H1 (cell line): ENCODE data around the gene PARD6A. TPM values are rescaled to one million over a fixed set of nuclear protein-coding genes. Genes with fewer than 3 reads are reported as not detected.

ENCODE experiments used
- CTCF ChIA-PET: fragments of 300-600 bp; sonication (Branson Sonifier 250); formaldehyde crosslinking; loops from one replicate; lab custom pipeline; 2021; ENCODE audit not compliant: partially characterized antibody; lab: Charles Lee
- POLR2A ChIA-PET: fragments of 300-600 bp; sonication (Branson Sonifier 250); formaldehyde crosslinking; loops from one replicate; lab custom pipeline; 2021; ENCODE audit warnings: inconsistent platforms; ENCODE audit not compliant: partially characterized antibody; lab: Charles Lee
- DNase-seq, 2 experiments: peaks; one replicate each; pipeline versions ENCODE4 v3.0.0 to v3.0.0-alpha.2; 2010 to 2022; ENCODE audit warnings: low spot score in 2 of 2, low read depth in 1 of 2, mixed read lengths in 1 of 2
- FAIRE-seq: peaks from 2 replicates; lab custom pipeline; 2011; peaks lifted over from hg19 to GRCh38; lab: Jason Lieb, UNC
- H2AFZ ChIP-seq: 2 replicates; pipeline ENCODE4 v1.8.1; 2012; ENCODE audit warnings: low read length, inconsistent platforms
- H2AK5ac ChIP-seq: 2 replicates; pipeline ENCODE4 v1.6.1; 2013; ENCODE audit warnings: low read depth, low read length
- H2BK120ac ChIP-seq: replicated peaks from 2 replicates; pipeline ENCODE3; 2013; ENCODE audit warnings: low read depth, low read length, inconsistent platforms
- H2BK12ac ChIP-seq: 2 replicates; pipeline ENCODE4 v1.6.1; 2013; ENCODE audit warnings: low read depth, low read length
- H2BK15ac ChIP-seq: 2 replicates; pipeline ENCODE4 v1.6.1; 2013; ENCODE audit warnings: low read length
- H2BK20ac ChIP-seq: 2 replicates; pipeline ENCODE4 v1.6.1; 2013; ENCODE audit warnings: low read length
- H2BK5ac ChIP-seq: 2 replicates; pipeline ENCODE4 v1.6.1; 2013; ENCODE audit warnings: low read depth, low read length
- H3K14ac ChIP-seq: 2 replicates; pipeline ENCODE4 v1.6.1; 2013; ENCODE audit warnings: inconsistent platforms; ENCODE audit not compliant: insufficient read length
- H3K18ac ChIP-seq: 2 replicates; pipeline ENCODE4 v1.6.1; 2013; ENCODE audit warnings: low read length; ENCODE audit errors: extremely low read depth
- H3K23ac ChIP-seq: 2 replicates; pipeline ENCODE4 v1.6.1; 2013; ENCODE audit warnings: inconsistent platforms; ENCODE audit not compliant: insufficient read length
- H3K23me2 ChIP-seq: 2 replicates; pipeline ENCODE4 v1.6.1; 2013; ENCODE audit warnings: low read depth, low read length
- H3K27ac ChIP-seq: 2 replicates; pipeline ENCODE4 v1.6.1; 2011; ENCODE audit warnings: low read depth, low read length, inconsistent platforms
- H3K27me3 ChIP-seq, 4 experiments: replicated peaks in 1 of 4; 1 replicate in 1 of 4; 2 replicates in 3 of 4; pipeline versions ENCODE4 v1.6.1 to v1.8.1; 2011 to 2013; ENCODE audit warnings: low read length in 3 of 4, mild to moderate bottlenecking in 3 of 4, inconsistent platforms in 2 of 4, mixed read lengths in 2 of 4, moderate library complexity in 1 of 4; ENCODE audit not compliant: control insufficient read depth in 3 of 4, insufficient read depth in 3 of 4; ENCODE audit errors: extremely low read depth in 1 of 4
- H3K36me3 ChIP-seq, 4 experiments: 2 replicates each; pipeline versions ENCODE4 v1.6.1 to v1.8.1; 2011 to 2013; ENCODE audit warnings: mild to moderate bottlenecking in 4 of 4, low read length in 3 of 4, moderate library complexity in 2 of 4, control low read depth in 1 of 4, inconsistent platforms in 1 of 4; ENCODE audit not compliant: insufficient read depth in 4 of 4, control insufficient read depth in 2 of 4
- H3K4ac ChIP-seq: replicated peaks from 2 replicates; pipeline ENCODE3; 2013; ENCODE audit warnings: low read length, low read depth, mixed read lengths, inconsistent platforms; ENCODE audit not compliant: insufficient read length
- H3K4me1 ChIP-seq, 4 experiments: replicated peaks in 1 of 4; 1 replicate in 1 of 4; 2 replicates in 3 of 4; pipeline versions ENCODE4 v1.6.1 to v1.8.1; 2011 to 2013; ENCODE audit warnings: low read length in 3 of 4, inconsistent platforms in 2 of 4, mixed read lengths in 1 of 4; ENCODE audit not compliant: insufficient read depth in 4 of 4, control insufficient read depth in 3 of 4
- H3K4me2 ChIP-seq, 2 experiments: 2 replicates each; pipeline versions ENCODE4 v1.6.1 to v1.8.1; 2011 to 2013; ENCODE audit warnings: low read depth in 2 of 2, low read length in 2 of 2, control low read depth in 1 of 2, inconsistent platforms in 1 of 2, mild to moderate bottlenecking in 1 of 2; ENCODE audit not compliant: insufficient read depth in 1 of 2
- H3K4me3 ChIP-seq, 4 experiments: fragments of 200-600, 300-600 bp in 1 of 4; sonication (generic), shearing (Covaris generic), sonication (Bioruptor Twin) in 1 of 4; 2 replicates each; pipeline versions ENCODE4 v1.5.1 to v1.8.1; 2011 to 2016; ENCODE audit warnings: low read length in 4 of 4, low read depth in 3 of 4, control low read depth in 2 of 4, inconsistent platforms in 2 of 4, mild to moderate bottlenecking in 2 of 4, mixed read lengths in 1 of 4, moderate library complexity in 1 of 4; ENCODE audit not compliant: insufficient read depth in 2 of 4; ENCODE audit errors: extremely low read depth in 1 of 4
- H3K56ac ChIP-seq: replicated peaks from 2 replicates; pipeline ENCODE3; 2013; ENCODE audit warnings: low read depth, mild to moderate bottlenecking, mixed read lengths, low read length, inconsistent platforms; ENCODE audit not compliant: insufficient read length
- H3K79me1 ChIP-seq: 2 replicates; pipeline ENCODE4 v1.6.1; 2013; ENCODE audit warnings: low read depth, low read length, control low read depth
- H3K79me2 ChIP-seq, 2 experiments: 2 replicates each; pipeline versions ENCODE4 v1.6.1 to v1.8.1; 2012 to 2013; ENCODE audit warnings: low read length in 2 of 2, mild to moderate bottlenecking in 2 of 2, inconsistent platforms in 1 of 2; ENCODE audit not compliant: insufficient read depth in 2 of 2, control insufficient read depth in 1 of 2
- H3K9ac ChIP-seq, 4 experiments: replicated peaks in 1 of 4; 1 replicate in 1 of 4; 2 replicates in 3 of 4; pipeline versions ENCODE4 v1.6.1 to v1.8.1; 2011 to 2013; ENCODE audit warnings: low read depth in 3 of 4, low read length in 3 of 4, control low read depth in 2 of 4, mild to moderate bottlenecking in 2 of 4, moderate library complexity in 2 of 4, inconsistent platforms in 1 of 4; ENCODE audit errors: extremely low read depth in 1 of 4
- H3K9me3 ChIP-seq, 2 experiments: 2 replicates each; pipeline versions ENCODE4 v1.6.1 to v1.8.1; 2012 to 2013; ENCODE audit warnings: mild to moderate bottlenecking in 2 of 2, moderate library complexity in 2 of 2, control low read depth in 1 of 2, inconsistent platforms in 1 of 2, low read depth in 1 of 2, low read length in 1 of 2, mixed read lengths in 1 of 2; ENCODE audit not compliant: insufficient read depth in 2 of 2
- H4K20me1 ChIP-seq, 2 experiments: replicated peaks in 1 of 2; 2 replicates each; pipeline versions ENCODE3 to v1.8.1; 2011 to 2013; ENCODE audit warnings: inconsistent platforms in 2 of 2, low read length in 2 of 2, mild to moderate bottlenecking in 1 of 2; ENCODE audit not compliant: insufficient read depth in 2 of 2, control insufficient read depth in 1 of 2
- H4K5ac ChIP-seq: 2 replicates; pipeline ENCODE4 v1.6.1; 2013; ENCODE audit warnings: low read length, low read depth, mixed read lengths, inconsistent platforms; ENCODE audit not compliant: insufficient read length
- H4K8ac ChIP-seq: 2 replicates; pipeline ENCODE4 v1.8.0; 2013; ENCODE audit warnings: mild to moderate bottlenecking, moderate library complexity, low read length, inconsistent platforms; ENCODE audit not compliant: insufficient read depth; ENCODE audit errors: extremely low read depth
- H4K91ac ChIP-seq: replicated peaks from 2 replicates; pipeline ENCODE3; 2013; ENCODE audit warnings: low read length, mixed read lengths, inconsistent platforms; ENCODE audit not compliant: insufficient read length
- BRCA1 ChIP-seq: IDR thresholded peaks from 2 replicates; pipeline ENCODE4 v1.6.1; 2012; ENCODE audit warnings: low read depth, low read length, improper control_type of control experiment
- CBX5 ChIP-seq: fragments of 300-800, 300-1000 bp; sonication (generic); IDR thresholded peaks from 2 replicates; pipeline ENCODE4 v1.7.1; 2016; ENCODE audit warnings: antibody characterized with exemption, low read length, low read depth
- CEBPB ChIP-seq: IDR thresholded peaks from 2 replicates; pipeline ENCODE4 v1.6.1; 2012; ENCODE audit warnings: low read depth, low read length
- CHD2 ChIP-seq: IDR thresholded peaks from 2 replicates; pipeline ENCODE4 v1.6.1; 2012; ENCODE audit warnings: low read length, improper control_type of control experiment
- FOSL1 ChIP-seq: IDR thresholded peaks from 2 replicates; pipeline ENCODE4 v1.6.1; 2011; ENCODE audit warnings: mild to moderate bottlenecking, low read depth, low read length, moderate library complexity; ENCODE audit not compliant: insufficient read depth
- POU5F1 ChIP-seq: IDR thresholded peaks from 2 replicates; pipeline ENCODE4 v1.6.1; 2011; ENCODE audit warnings: low read depth, mild to moderate bottlenecking, low read length, moderate library complexity
- RAD21 ChIP-seq, 2 experiments: IDR thresholded peaks in 1 of 2; conservative IDR thresholded peaks in 1 of 2; 2 replicates each; pipeline ENCODE4 v1.6.1; 2011; ENCODE audit warnings: low read depth in 2 of 2, low read length in 2 of 2, improper control_type of control experiment in 1 of 2, inconsistent platforms in 1 of 2, mild to moderate bottlenecking in 1 of 2, moderate library complexity in 1 of 2
- SAP30 ChIP-seq: fragments of 300-600 bp; sonication (generic); IDR thresholded peaks from 2 replicates; pipeline ENCODE4 v1.7.1; 2012; ENCODE audit warnings: low read length, moderate library complexity, mild to moderate bottlenecking, inconsistent platforms; ENCODE audit not compliant: insufficient read depth, insufficient replicate concordance
- SP1 ChIP-seq: IDR thresholded peaks from 2 replicates; pipeline ENCODE4 v1.6.1; 2011; ENCODE audit warnings: low read depth, low read length
- SP2 ChIP-seq: IDR thresholded peaks from 2 replicates; pipeline ENCODE4 v1.6.1; 2012; ENCODE audit warnings: mild to moderate bottlenecking, low read length, inconsistent platforms
- TAF1 ChIP-seq: IDR thresholded peaks from 2 replicates; pipeline ENCODE4 v1.6.1; 2011; ENCODE audit warnings: mild to moderate bottlenecking, low read depth, low read length
- WGBS, 2 experiments: shearing (Covaris generic) in 1 of 2; methylation state at CpG; one replicate each; pipeline versions ENCODE4 v1.1.6 to v1.1.7; 2013 to 2015; ENCODE audit warnings: low lambda C conversion rate in 2 of 2, mixed read lengths in 2 of 2, inconsistent platforms in 1 of 2, low coverage in 1 of 2, missing lambda C conversion rate in 1 of 2; ENCODE audit not compliant: insufficient replicate concordance in 2 of 2, insufficient coverage in 1 of 2, insufficient read length in 1 of 2; ENCODE audit errors: extremely low coverage in 1 of 2, missing lambda C conversion rate in 1 of 2; 5-methylcytosine and 5-hydroxymethylcytosine counted together
- polyA plus RNA-seq, 7 experiments: library from polyadenylated mRNA; depleted of rRNA in 3 of 7; stranded (reverse) in 5 of 7; unstranded in 2 of 7; fragments of >200 nt in 5 of 7; fragments of 200-250 nt in 2 of 7; gene quantifications; 1 replicate in 5 of 7; 2 replicates in 1 of 7; 4 replicates in 1 of 7; pipeline versions ENCODE4 v1.2.1 to v1.2.3, GENCODE V29; 2011 to 2013; ENCODE audit warnings: missing spikeins in 2 of 7, mixed read lengths in 2 of 7
- total RNA-seq: library from RNA; stranded (reverse); fragmentation: NEBNext Ultra II Directional; extraction: Animal tissue kit (Norgen Biotek cat#: 25700); gene quantifications from 2 replicates; pipeline ENCODE4 v1.2.1, GENCODE V29; 2021
- TF ChIP-seq, protein P1 (sequence below): IDR thresholded peaks from 2 replicates; pipeline ENCODE4 v1.6.1; 2012; ENCODE audit warnings: inconsistent platforms

The PARD6A gene
- total and polyA plus RNA-seq, 2 of the 8 experiments (the other 6 are each of a cell fraction or from before 2014, with no cell fraction given): 15.1 to 21.8 TPM

DNA sequence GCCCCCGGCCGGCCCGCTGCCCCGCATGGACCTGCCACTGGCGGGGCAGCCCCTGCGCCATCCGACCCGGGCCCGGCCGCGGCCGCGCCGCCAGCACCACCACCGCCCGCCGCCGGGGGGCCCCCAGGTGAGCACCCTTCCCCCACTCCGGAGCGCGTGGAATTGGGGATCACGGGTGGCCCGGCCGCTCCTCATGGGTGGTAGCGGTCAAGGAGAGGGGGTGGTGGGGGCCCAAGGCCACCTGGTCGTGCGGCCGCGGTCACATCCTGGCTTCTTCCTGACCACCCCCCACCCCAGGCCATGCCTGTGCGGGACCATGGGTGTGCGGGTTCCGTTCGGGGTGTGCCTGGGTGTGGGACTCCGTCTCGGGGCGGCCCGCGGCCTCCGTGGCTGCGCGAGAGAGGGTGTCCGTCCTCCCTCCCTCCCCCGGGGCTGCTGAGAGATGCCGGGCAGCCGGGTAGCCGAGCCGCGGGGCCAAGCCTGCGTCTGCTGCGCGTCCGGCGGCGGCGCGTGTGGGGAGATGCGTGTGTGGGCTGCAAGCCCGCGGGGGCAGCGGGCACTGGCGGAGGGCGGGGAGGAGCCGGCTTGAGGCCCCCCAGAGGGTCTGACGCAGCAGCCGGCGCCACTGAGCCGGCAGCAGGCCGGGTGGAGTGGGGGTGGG, 7.5 kb upstream of the PARD6A start:
- Histone ChIP-seq H2BK15ac (no peak overlapping the region), H4K8ac (no peak overlapping the region), H3K9me3 (no peaks in the 10 kb centered on the region), H3K9ac (no peak overlapping the region; a peak in 2 of 7 replicates), H3K79me2 (no peaks in the 10 kb centered on the region), H3K14ac (no peak overlapping the region), H3K23me2 (peaks cover 5% of the 10 kb centered on the region; the same call in 1 of the 2 replicates), H3K4me3 (peak overlapping the region; percentile 47 to 76 (median 58)), H4K20me1 (peaks cover 5 to 15% of the 10 kb centered on the region in 2 experiments), H2AFZ (no peak overlapping the region), H3K79me1 (no peaks in the 10 kb centered on the region; the same call in 1 of the 2 replicates), H3K4ac (peak overlapping the region; percentile 23), H3K23ac (no peak overlapping the region), H4K91ac (no peak overlapping the region), H3K27me3 (peaks cover 0 to 23% (median 17%) of the 10 kb centered on the region in 4 experiments; a peak in 4 of 7 replicates), H3K27ac (no peak overlapping the region), H2BK12ac (no peak overlapping the region), H4K5ac (no peak overlapping the region), H3K4me1 (peaks cover 0 to 18% (median 5%) of the 10 kb centered on the region in 4 experiments; a peak in 5 of 7 replicates), H2AK5ac (no peak overlapping the region), H3K56ac (no peak overlapping the region), H2BK5ac (no peak overlapping the region), H3K18ac (no peak overlapping the region), H3K4me2 (peak overlapping the region; percentile 64 to 96), H2BK20ac (no peak overlapping the region), H3K36me3 (peaks cover 0 to 4% (median 2%) of the 10 kb centered on the region in 4 experiments; a peak in 1 of 8 replicates), H2BK120ac (no peak overlapping the region)
- WGBS, 2 experiments: 4% methylated on average over 52 of the region's 68 CpGs; no CpG with 5 or more reads in 1 of the 2 experiments
- FAIRE-seq (no peak), DNase-seq (no peak)
- CTCF ChIA-PET: interaction anchor here (0.7 to 18.0 kb wide), 9 partner anchors 9 to 143 kb away, joined by 3 to 202 read pairs (median 4); partner anchors contain the start of genes ACD, C16orf86, ENKD1 and PARD6A
- POLR2A ChIA-PET: interaction anchor here (1.7 kb wide), 1 partner anchor 115 kb away, joined by 4 read pairs; no protein-coding TSS in a partner anchor
- TF ChIP-seq SP1 (no peak), RAD21 (IDR thresholded peaks at IDR 0.05 in 1 of 2, conservative IDR thresholded peaks at IDR 0.05 in 1 of 2; ENCODE audit: low read depth in 2 of 2, low read length in 2 of 2) (no peak), CHD2 (no peak), SP2 (no peak), FOSL1 (no peak), BRCA1 (no peak), SAP30 (no peak), TAF1 (no peak), POU5F1 (no peak), CEBPB (no peak), CBX5 (no peak)
- TF ChIP-seq, protein P1, sequence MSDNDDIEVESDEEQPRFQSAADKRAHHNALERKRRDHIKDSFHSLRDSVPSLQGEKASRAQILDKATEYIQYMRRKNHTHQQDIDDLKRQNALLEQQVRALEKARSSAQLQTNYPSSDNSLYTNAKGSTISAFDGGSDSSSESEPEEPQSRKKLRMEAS: no peak
